Gastrocnemius medialis (tissue), 4 donors: ENCODE data around the gene PTPRN2.

Source experiments
- CTCF ChIP-seq, 5 experiments: fragments of 450-650 bp in 3 of 5; fragments of 200-600 bp in 2 of 5; sonication (generic) in 2 of 5; IDR thresholded peaks in 4 of 5; conservative IDR thresholded peaks in 1 of 5; 1 replicate in 4 of 5; 2 replicates in 1 of 5; pipeline ENCODE4 v1.5.1; 2016 to 2019; ENCODE audit warnings: antibody characterized with exemption in 5 of 5, mild to moderate bottlenecking in 3 of 5, moderate library complexity in 3 of 5
- POLR2A ChIP-seq, 2 donors: fragments of 450-650 bp; IDR thresholded peaks; one replicate each; pipeline ENCODE4 v1.6.1; 2017; ENCODE audit warnings: antibody characterized with exemption in 2 of 2, mild to moderate bottlenecking in 2 of 2, moderate library complexity in 2 of 2

GRCh38 chr7:157890921-157891401, 696.7 kb downstream of the PTPRN2 start:
- no peak for TF ChIP-seq CTCF (IDR thresholded peaks at IDR 0.05 in 4 of 5, conservative IDR thresholded peaks at IDR 0.05 in 1 of 5)
- TF ChIP-seq POLR2A (IDR thresholded peaks at IDR 0.05), result no peak
